ENCODE data around the gene PPP2R2D. TPM values are rescaled to one million over a fixed set of nuclear protein-coding genes. Genes with fewer than 3 reads are reported as not detected.

Gene PPP2R2D
- total RNA-seq, 1 experiment from 2014 or later: 33.2 TPM

GRCh38 chr10:131909014-131909808 lies 8.4 kb downstream of the PPP2R2D start:
- peaks cover 8% of the 10 kb centered on the region for H3K9me3 Mint-ChIP-seq
- peaks cover 42% of the 10 kb centered on the region for H3K4me1 Mint-ChIP-seq
- POLR2A ChIA-PET: no interaction called here
- peaks cover 44% of the 10 kb centered on the region for H3K36me3 Mint-ChIP-seq
- DNase-seq (ENCODE audit: low spot score) (no peak), ATAC-seq (peak; percentile 71)
- 0 out of 2 replicates have a peak overlapping the region, but pooled peaks have one; percentile 16 for H3K4me3 Mint-ChIP-seq
- peak overlapping the region; percentile 87 for H3K27ac Mint-ChIP-seq
- H3K27me3 Mint-ChIP-seq (ENCODE audit: low read depth): no peaks in the 10 kb centered on the region
- CTCF ChIA-PET: interaction anchor here (1.1 to 1.4 kb wide), 3 partner anchors 24 to 114 kb away, joined by 4 to 5 read pairs (median 4); no protein-coding TSS in a partner anchor
- TF ChIP-seq OVOL2 (CRISPR knock-in tag; IDR thresholded peaks at IDR 0.05; ENCODE audit: borderline replicate concordance): no peak
- no peak for TF ChIP-seq TEAD4 (CRISPR knock-in tag; IDR thresholded peaks at IDR 0.05)
- TF ChIP-seq USF1 (CRISPR knock-in tag; IDR thresholded peaks at IDR 0.05): no peak
- TF ChIP-seq GTF2I (CRISPR knock-in tag; conservative IDR thresholded peaks at IDR 0.05): no peak
- TF ChIP-seq ZNF396 (CRISPR knock-in tag; IDR thresholded peaks at IDR 0.05; ENCODE audit: borderline replicate concordance): no peak
- TF ChIP-seq, protein P1, sequence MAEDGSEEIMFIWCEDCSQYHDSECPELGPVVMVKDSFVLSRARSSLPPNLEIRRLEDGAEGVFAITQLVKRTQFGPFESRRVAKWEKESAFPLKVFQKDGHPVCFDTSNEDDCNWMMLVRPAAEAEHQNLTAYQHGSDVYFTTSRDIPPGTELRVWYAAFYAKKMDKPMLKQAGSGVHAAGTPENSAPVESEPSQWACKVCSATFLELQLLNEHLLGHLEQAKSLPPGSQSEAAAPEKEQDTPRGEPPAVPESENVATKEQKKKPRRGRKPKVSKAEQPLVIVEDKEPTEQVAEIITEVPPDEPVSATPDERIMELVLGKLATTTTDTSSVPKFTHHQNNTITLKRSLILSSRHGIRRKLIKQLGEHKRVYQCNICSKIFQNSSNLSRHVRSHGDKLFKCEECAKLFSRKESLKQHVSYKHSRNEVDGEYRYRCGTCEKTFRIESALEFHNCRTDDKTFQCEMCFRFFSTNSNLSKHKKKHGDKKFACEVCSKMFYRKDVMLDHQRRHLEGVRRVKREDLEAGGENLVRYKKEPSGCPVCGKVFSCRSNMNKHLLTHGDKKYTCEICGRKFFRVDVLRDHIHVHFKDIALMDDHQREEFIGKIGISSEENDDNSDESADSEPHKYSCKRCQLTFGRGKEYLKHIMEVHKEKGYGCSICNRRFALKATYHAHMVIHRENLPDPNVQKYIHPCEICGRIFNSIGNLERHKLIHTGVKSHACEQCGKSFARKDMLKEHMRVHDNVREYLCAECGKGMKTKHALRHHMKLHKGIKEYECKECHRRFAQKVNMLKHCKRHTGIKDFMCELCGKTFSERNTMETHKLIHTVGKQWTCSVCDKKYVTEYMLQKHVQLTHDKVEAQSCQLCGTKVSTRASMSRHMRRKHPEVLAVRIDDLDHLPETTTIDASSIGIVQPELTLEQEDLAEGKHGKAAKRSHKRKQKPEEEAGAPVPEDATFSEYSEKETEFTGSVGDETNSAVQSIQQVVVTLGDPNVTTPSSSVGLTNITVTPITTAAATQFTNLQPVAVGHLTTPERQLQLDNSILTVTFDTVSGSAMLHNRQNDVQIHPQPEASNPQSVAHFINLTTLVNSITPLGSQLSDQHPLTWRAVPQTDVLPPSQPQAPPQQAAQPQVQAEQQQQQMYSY (CRISPR knock-in tag; IDR thresholded peaks at IDR 0.05): no peak
- TF ChIP-seq NR1H2 (CRISPR knock-in tag; IDR thresholded peaks at IDR 0.05): no peak
- TF ChIP-seq JAZF1 (CRISPR knock-in tag; IDR thresholded peaks at IDR 0.05): no peak
- TF ChIP-seq, protein P2, sequence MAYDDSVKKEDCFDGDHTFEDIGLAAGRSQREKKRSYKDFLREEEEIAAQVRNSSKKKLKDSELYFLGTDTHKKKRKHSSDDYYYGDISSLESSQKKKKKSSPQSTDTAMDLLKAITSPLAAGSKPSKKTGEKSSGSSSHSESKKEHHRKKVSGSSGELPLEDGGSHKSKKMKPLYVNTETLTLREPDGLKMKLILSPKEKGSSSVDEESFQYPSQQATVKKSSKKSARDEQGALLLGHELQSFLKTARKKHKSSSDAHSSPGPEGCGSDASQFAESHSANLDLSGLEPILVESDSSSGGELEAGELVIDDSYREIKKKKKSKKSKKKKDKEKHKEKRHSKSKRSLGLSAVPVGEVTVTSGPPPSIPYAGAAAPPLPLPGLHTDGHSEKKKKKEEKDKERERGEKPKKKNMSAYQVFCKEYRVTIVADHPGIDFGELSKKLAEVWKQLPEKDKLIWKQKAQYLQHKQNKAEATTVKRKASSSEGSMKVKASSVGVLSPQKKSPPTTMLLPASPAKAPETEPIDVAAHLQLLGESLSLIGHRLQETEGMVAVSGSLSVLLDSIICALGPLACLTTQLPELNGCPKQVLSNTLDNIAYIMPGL (CRISPR knock-in tag; IDR thresholded peaks at IDR 0.05): no peak
- no peak for TF ChIP-seq ZNF512 (CRISPR knock-in tag; IDR thresholded peaks at IDR 0.05; ENCODE audit: borderline replicate concordance)
- no peak for TF ChIP-seq RELA (CRISPR knock-in tag; IDR thresholded peaks at IDR 0.05; ENCODE audit: borderline replicate concordance)
- no peak for TF ChIP-seq SP1 (CRISPR knock-in tag; conservative IDR thresholded peaks at IDR 0.05)
- TF ChIP-seq, protein P3, sequence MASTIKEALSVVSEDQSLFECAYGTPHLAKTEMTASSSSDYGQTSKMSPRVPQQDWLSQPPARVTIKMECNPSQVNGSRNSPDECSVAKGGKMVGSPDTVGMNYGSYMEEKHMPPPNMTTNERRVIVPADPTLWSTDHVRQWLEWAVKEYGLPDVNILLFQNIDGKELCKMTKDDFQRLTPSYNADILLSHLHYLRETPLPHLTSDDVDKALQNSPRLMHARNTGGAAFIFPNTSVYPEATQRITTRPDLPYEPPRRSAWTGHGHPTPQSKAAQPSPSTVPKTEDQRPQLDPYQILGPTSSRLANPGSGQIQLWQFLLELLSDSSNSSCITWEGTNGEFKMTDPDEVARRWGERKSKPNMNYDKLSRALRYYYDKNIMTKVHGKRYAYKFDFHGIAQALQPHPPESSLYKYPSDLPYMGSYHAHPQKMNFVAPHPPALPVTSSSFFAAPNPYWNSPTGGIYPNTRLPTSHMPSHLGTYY (CRISPR knock-in tag; IDR thresholded peaks at IDR 0.05): no peak
- TF ChIP-seq FOXP4 (CRISPR knock-in tag; IDR thresholded peaks at IDR 0.05): no peak
- TF ChIP-seq, protein P4, sequence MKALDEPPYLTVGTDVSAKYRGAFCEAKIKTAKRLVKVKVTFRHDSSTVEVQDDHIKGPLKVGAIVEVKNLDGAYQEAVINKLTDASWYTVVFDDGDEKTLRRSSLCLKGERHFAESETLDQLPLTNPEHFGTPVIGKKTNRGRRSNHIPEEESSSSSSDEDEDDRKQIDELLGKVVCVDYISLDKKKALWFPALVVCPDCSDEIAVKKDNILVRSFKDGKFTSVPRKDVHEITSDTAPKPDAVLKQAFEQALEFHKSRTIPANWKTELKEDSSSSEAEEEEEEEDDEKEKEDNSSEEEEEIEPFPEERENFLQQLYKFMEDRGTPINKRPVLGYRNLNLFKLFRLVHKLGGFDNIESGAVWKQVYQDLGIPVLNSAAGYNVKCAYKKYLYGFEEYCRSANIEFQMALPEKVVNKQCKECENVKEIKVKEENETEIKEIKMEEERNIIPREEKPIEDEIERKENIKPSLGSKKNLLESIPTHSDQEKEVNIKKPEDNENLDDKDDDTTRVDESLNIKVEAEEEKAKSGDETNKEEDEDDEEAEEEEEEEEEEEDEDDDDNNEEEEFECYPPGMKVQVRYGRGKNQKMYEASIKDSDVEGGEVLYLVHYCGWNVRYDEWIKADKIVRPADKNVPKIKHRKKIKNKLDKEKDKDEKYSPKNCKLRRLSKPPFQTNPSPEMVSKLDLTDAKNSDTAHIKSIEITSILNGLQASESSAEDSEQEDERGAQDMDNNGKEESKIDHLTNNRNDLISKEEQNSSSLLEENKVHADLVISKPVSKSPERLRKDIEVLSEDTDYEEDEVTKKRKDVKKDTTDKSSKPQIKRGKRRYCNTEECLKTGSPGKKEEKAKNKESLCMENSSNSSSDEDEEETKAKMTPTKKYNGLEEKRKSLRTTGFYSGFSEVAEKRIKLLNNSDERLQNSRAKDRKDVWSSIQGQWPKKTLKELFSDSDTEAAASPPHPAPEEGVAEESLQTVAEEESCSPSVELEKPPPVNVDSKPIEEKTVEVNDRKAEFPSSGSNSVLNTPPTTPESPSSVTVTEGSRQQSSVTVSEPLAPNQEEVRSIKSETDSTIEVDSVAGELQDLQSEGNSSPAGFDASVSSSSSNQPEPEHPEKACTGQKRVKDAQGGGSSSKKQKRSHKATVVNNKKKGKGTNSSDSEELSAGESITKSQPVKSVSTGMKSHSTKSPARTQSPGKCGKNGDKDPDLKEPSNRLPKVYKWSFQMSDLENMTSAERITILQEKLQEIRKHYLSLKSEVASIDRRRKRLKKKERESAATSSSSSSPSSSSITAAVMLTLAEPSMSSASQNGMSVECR (CRISPR knock-in tag; IDR thresholded peaks at IDR 0.05; ENCODE audit: borderline replicate concordance): no peak

All from WTC11 (cell line).